Large intestine (tissue), 12 donors: ENCODE measurements around the gene XRCC2. TPM values are rescaled to one million over a fixed set of nuclear protein-coding genes. Genes with fewer than 3 reads are reported as not detected.
"Not testable (repeated sequence)": the region's sequence is repeated elsewhere in the genome, so short reads cannot be mapped to it uniquely, and the experiment has no call there.

Experiments used
- DNase-seq, 2 donors: peaks; one replicate each; pipeline versions ENCODE4 v3.0.0 to v3.0.0-alpha.2; 2013
- H3K27ac ChIP-seq: one replicate; pipeline ENCODE4 v1.5.1; 2013; ENCODE audit warnings: low read length
- H3K27me3 ChIP-seq: 2 replicates; pipeline ENCODE4 v1.6.1; 2013; ENCODE audit warnings: low read length; ENCODE audit not compliant: control insufficient read depth, insufficient read depth
- H3K36me3 ChIP-seq: 2 replicates; pipeline ENCODE4 v1.6.1; 2013; ENCODE audit warnings: low read length; ENCODE audit not compliant: control insufficient read depth, insufficient read depth
- H3K4me1 ChIP-seq: one replicate; pipeline ENCODE4 v1.6.1; 2013; ENCODE audit warnings: low read length; ENCODE audit not compliant: control insufficient read depth, insufficient read depth
- H3K4me3 ChIP-seq: one replicate; pipeline ENCODE4 v1.5.1; 2013; ENCODE audit warnings: low read length
- H3K9me3 ChIP-seq: one replicate; pipeline ENCODE4 v1.6.1; 2013; ENCODE audit warnings: mild to moderate bottlenecking, low read depth, low read length, moderate library complexity; ENCODE audit not compliant: control insufficient read depth
- WGBS: methylation state at CpG from one replicate; pipeline ENCODE4 v1.1.5; 2013; ENCODE audit warnings: low lambda C conversion rate; ENCODE audit not compliant: insufficient coverage; 5-methylcytosine and 5-hydroxymethylcytosine counted together
- long read RNA-seq, 11 donors: transcript quantifications; one replicate each; lab custom pipeline, GENCODE V29; 2026
- polyA plus RNA-seq: library from polyadenylated mRNA; unstranded; fragments of 120-200 nt; gene quantifications from one replicate; pipeline ENCODE4 v1.2.1, GENCODE V29; 2013

XRCC2 gene
- polyA plus RNA-seq, result 6.0 TPM
- long read RNA-seq, donor 1, result 0 reads
- long read RNA-seq, donor 2, partial matches to known transcripts, result 0 of 3 reads
- long read RNA-seq, donor 2, other reads (novel, unspliced or antisense), result 0 of 3 reads
- long read RNA-seq, donor 3, result 0 reads
- long read RNA-seq, donor 4, result 0 reads
- long read RNA-seq, donor 5, result 0 reads
- long read RNA-seq, donor 6, result 0 reads
- long read RNA-seq, donor 7, result 0 reads
- long read RNA-seq, donor 8, partial matches to known transcripts, result 0 of 2 reads
- long read RNA-seq, donor 8, other reads (novel, unspliced or antisense), result 0 of 2 reads
- long read RNA-seq, donor 9, partial matches to known transcripts, result 0 of 1 reads
- long read RNA-seq, donor 9, other reads (novel, unspliced or antisense), result 0 of 1 reads
- long read RNA-seq, donor 10, result 0 reads
- long read RNA-seq, donor 11, result 0 reads

- peak within 1 kb of the TSS; percentile 90 for H3K27ac ChIP-seq
- H3K9me3 ChIP-seq, result no peaks in the 10 kb centered on the region
- peak; percentile 94 for DNase-seq
- H3K4me3 ChIP-seq, result peak within 1 kb of the TSS; percentile 88
- no peaks in the 10 kb centered on the region for H3K27me3 ChIP-seq
- H3K36me3 ChIP-seq, result no peaks in the 10 kb centered on the region
- peaks cover 7% of the 10 kb centered on the region for H3K4me1 ChIP-seq
- 10% methylated on average over 2 of the region's 63 CpGs for WGBS
Measured at GRCh38 chr7:152675759-152676636, at the start of gene XRCC2. Gene XRCC2, minus strand, starts transcription at chr7:152676141. Its CDS starts 62 bp downstream, at chr7:152676079.

- DNase-seq, result no peak
- WGBS, result 43% methylated on average over 1 of the region's 2 CpGs
Measured at GRCh38 chr7:152723364-152723763, 47.4 kb upstream of the XRCC2 start.

GRCh38 chr7:152712412-152713042, 36.6 kb upstream of the XRCC2 start:
- DNase-seq, H3K4me3 ChIP-seq, H3K9me3 ChIP-seq, H3K36me3 ChIP-seq, H3K27ac ChIP-seq, H3K27me3 ChIP-seq, H3K4me1 ChIP-seq: not testable (repeated sequence)
- 100% methylated on average over 1 of the region's 1 CpG for WGBS

More at GRCh38 chr7:152723364-152723763, 47.4 kb upstream of the XRCC2 start:
- no peaks in the 10 kb centered on the region for H3K4me1 ChIP-seq
- H3K27me3 ChIP-seq, result no peaks in the 10 kb centered on the region
- H3K4me3 ChIP-seq, result no peak overlapping the region
- H3K9me3 ChIP-seq, result no peaks in the 10 kb centered on the region
- H3K36me3 ChIP-seq, result no peaks in the 10 kb centered on the region
- H3K27ac ChIP-seq, result no peak overlapping the region

GRCh38 chr7:152711444-152711944, 35.6 kb upstream of the XRCC2 start:
- no peaks in the 10 kb centered on the region for H3K27me3 ChIP-seq
- H3K4me3 ChIP-seq, result no peak overlapping the region
- no peaks in the 10 kb centered on the region for H3K9me3 ChIP-seq
- H3K27ac ChIP-seq, result no peak overlapping the region
- no CpG with 5 or more reads among the region's 9 CpGs for WGBS
- no peak for DNase-seq
- no peaks in the 10 kb centered on the region for H3K36me3 ChIP-seq
- no peaks in the 10 kb centered on the region for H3K4me1 ChIP-seq

- peaks cover 6% of the 10 kb centered on the region for H3K9me3 ChIP-seq
- WGBS, result no CpG with 5 or more reads among the region's 2 CpGs
- no peaks in the 10 kb centered on the region for H3K4me1 ChIP-seq
Measured at GRCh38 chr7:152710153-152710442, 34.2 kb upstream of the XRCC2 start.

GRCh38 chr7:152709287-152710152, 33.6 kb upstream of the XRCC2 start:
- H3K36me3 ChIP-seq, result no peaks in the 10 kb centered on the region
- no peak overlapping the region for H3K27ac ChIP-seq
- H3K4me3 ChIP-seq, result no peak overlapping the region
- H3K27me3 ChIP-seq, result no peaks in the 10 kb centered on the region
- whole genome bisulfite sequencing, result 83% methylated on average over 2 of the region's 5 CpGs
- H3K9me3 ChIP-seq, result peaks cover 8% of the 10 kb centered on the region
- DNase-seq, result no peak
- no peaks in the 10 kb centered on the region for H3K4me1 ChIP-seq

More at GRCh38 chr7:152710153-152710442, 34.2 kb upstream of the XRCC2 start:
- no peaks in the 10 kb centered on the region for H3K27me3 ChIP-seq
- DNase-seq, result no peak
- H3K4me3 ChIP-seq, result no peak overlapping the region
- H3K36me3 ChIP-seq, result no peaks in the 10 kb centered on the region
- H3K27ac ChIP-seq, result no peak overlapping the region

GRCh38 chr7:152704796-152705384, 28.9 kb upstream of the XRCC2 start:
- no CpG with 5 or more reads among the region's 1 CpG for WGBS

GRCh38 chr7:152699079-152699478, 23.1 kb upstream of the XRCC2 start:
- Histone ChIP-seq H3K36me3 (no peaks in the 10 kb centered on the region), H3K4me1 (no peaks in the 10 kb centered on the region), H3K4me3 (no peak overlapping the region), H3K27ac (no peak overlapping the region), H3K9me3 (no peaks in the 10 kb centered on the region), H3K27me3 (no peaks in the 10 kb centered on the region)
- DNase-seq, result no peak

More at GRCh38 chr7:152704796-152705384, 28.9 kb upstream of the XRCC2 start:
- no peak for DNase-seq
- Histone ChIP-seq H3K9me3 (peaks cover 10% of the 10 kb centered on the region), H3K4me3 (no peak overlapping the region), H3K27ac (no peak overlapping the region), H3K27me3 (no peaks in the 10 kb centered on the region), H3K4me1 (no peaks in the 10 kb centered on the region), H3K36me3 (no peaks in the 10 kb centered on the region)

GRCh38 chr7:152697268-152697974, 21.5 kb upstream of the XRCC2 start:
- DNase-seq, H3K4me1 ChIP-seq, H3K4me3 ChIP-seq, H3K9me3 ChIP-seq, H3K27ac ChIP-seq, H3K27me3 ChIP-seq, H3K36me3 ChIP-seq: not testable (repeated sequence)
- WGBS, result no CpG with 5 or more reads among the region's 12 CpGs
